H1 (cell line): ENCODE results near the gene PIK3R4. TPM values are rescaled to one million over a fixed set of nuclear protein-coding genes. Genes with fewer than 3 reads are reported as not detected.

Experiments
- CTCF ChIA-PET: fragments of 300-600 bp; sonication (Branson Sonifier 250); formaldehyde crosslinking; loops from one replicate; lab custom pipeline; 2021; ENCODE audit not compliant: partially characterized antibody; lab: Charles Lee
- POLR2A ChIA-PET: fragments of 300-600 bp; sonication (Branson Sonifier 250); formaldehyde crosslinking; loops from one replicate; lab custom pipeline; 2021; ENCODE audit warnings: inconsistent platforms; ENCODE audit not compliant: partially characterized antibody; lab: Charles Lee
- DNase-seq, 2 experiments: peaks; one replicate each; pipeline versions ENCODE4 v3.0.0 to v3.0.0-alpha.2; 2010 to 2022; ENCODE audit warnings: low spot score in 2 of 2, low read depth in 1 of 2, mixed read lengths in 1 of 2
- FAIRE-seq: peaks from 2 replicates; lab custom pipeline; 2011; peaks lifted over from hg19 to GRCh38; lab: Jason Lieb, UNC
- H2AFZ ChIP-seq: 2 replicates; pipeline ENCODE4 v1.8.1; 2012; ENCODE audit warnings: low read length, inconsistent platforms
- H2AK5ac ChIP-seq: 2 replicates; pipeline ENCODE4 v1.6.1; 2013; ENCODE audit warnings: low read depth, low read length
- H2BK120ac ChIP-seq: replicated peaks from 2 replicates; pipeline ENCODE3; 2013; ENCODE audit warnings: low read depth, low read length, inconsistent platforms
- H2BK12ac ChIP-seq: 2 replicates; pipeline ENCODE4 v1.6.1; 2013; ENCODE audit warnings: low read depth, low read length
- H2BK15ac ChIP-seq: 2 replicates; pipeline ENCODE4 v1.6.1; 2013; ENCODE audit warnings: low read length
- H2BK20ac ChIP-seq: 2 replicates; pipeline ENCODE4 v1.6.1; 2013; ENCODE audit warnings: low read length
- H2BK5ac ChIP-seq: 2 replicates; pipeline ENCODE4 v1.6.1; 2013; ENCODE audit warnings: low read depth, low read length
- H3K14ac ChIP-seq: 2 replicates; pipeline ENCODE4 v1.6.1; 2013; ENCODE audit warnings: inconsistent platforms; ENCODE audit not compliant: insufficient read length
- H3K18ac ChIP-seq: 2 replicates; pipeline ENCODE4 v1.6.1; 2013; ENCODE audit warnings: low read length; ENCODE audit errors: extremely low read depth
- H3K23ac ChIP-seq: 2 replicates; pipeline ENCODE4 v1.6.1; 2013; ENCODE audit warnings: inconsistent platforms; ENCODE audit not compliant: insufficient read length
- H3K23me2 ChIP-seq: 2 replicates; pipeline ENCODE4 v1.6.1; 2013; ENCODE audit warnings: low read depth, low read length
- H3K27ac ChIP-seq: 2 replicates; pipeline ENCODE4 v1.6.1; 2011; ENCODE audit warnings: low read depth, low read length, inconsistent platforms
- H3K27me3 ChIP-seq, 4 experiments: replicated peaks in 1 of 4; 1 replicate in 1 of 4; 2 replicates in 3 of 4; pipeline versions ENCODE4 v1.6.1 to v1.8.1; 2011 to 2013; ENCODE audit warnings: low read length in 3 of 4, mild to moderate bottlenecking in 3 of 4, inconsistent platforms in 2 of 4, mixed read lengths in 2 of 4, moderate library complexity in 1 of 4; ENCODE audit not compliant: control insufficient read depth in 3 of 4, insufficient read depth in 3 of 4; ENCODE audit errors: extremely low read depth in 1 of 4
- H3K36me3 ChIP-seq, 4 experiments: 2 replicates each; pipeline versions ENCODE4 v1.6.1 to v1.8.1; 2011 to 2013; ENCODE audit warnings: mild to moderate bottlenecking in 4 of 4, low read length in 3 of 4, moderate library complexity in 2 of 4, control low read depth in 1 of 4, inconsistent platforms in 1 of 4; ENCODE audit not compliant: insufficient read depth in 4 of 4, control insufficient read depth in 2 of 4
- H3K4ac ChIP-seq: replicated peaks from 2 replicates; pipeline ENCODE3; 2013; ENCODE audit warnings: low read length, low read depth, mixed read lengths, inconsistent platforms; ENCODE audit not compliant: insufficient read length
- H3K4me1 ChIP-seq, 4 experiments: replicated peaks in 1 of 4; 1 replicate in 1 of 4; 2 replicates in 3 of 4; pipeline versions ENCODE4 v1.6.1 to v1.8.1; 2011 to 2013; ENCODE audit warnings: low read length in 3 of 4, inconsistent platforms in 2 of 4, mixed read lengths in 1 of 4; ENCODE audit not compliant: insufficient read depth in 4 of 4, control insufficient read depth in 3 of 4
- H3K4me2 ChIP-seq, 2 experiments: 2 replicates each; pipeline versions ENCODE4 v1.6.1 to v1.8.1; 2011 to 2013; ENCODE audit warnings: low read depth in 2 of 2, low read length in 2 of 2, control low read depth in 1 of 2, inconsistent platforms in 1 of 2, mild to moderate bottlenecking in 1 of 2; ENCODE audit not compliant: insufficient read depth in 1 of 2
- H3K4me3 ChIP-seq, 4 experiments: fragments of 200-600, 300-600 bp in 1 of 4; sonication (generic), shearing (Covaris generic), sonication (Bioruptor Twin) in 1 of 4; 2 replicates each; pipeline versions ENCODE4 v1.5.1 to v1.8.1; 2011 to 2016; ENCODE audit warnings: low read length in 4 of 4, low read depth in 3 of 4, control low read depth in 2 of 4, inconsistent platforms in 2 of 4, mild to moderate bottlenecking in 2 of 4, mixed read lengths in 1 of 4, moderate library complexity in 1 of 4; ENCODE audit not compliant: insufficient read depth in 2 of 4; ENCODE audit errors: extremely low read depth in 1 of 4
- H3K56ac ChIP-seq: replicated peaks from 2 replicates; pipeline ENCODE3; 2013; ENCODE audit warnings: low read depth, mild to moderate bottlenecking, mixed read lengths, low read length, inconsistent platforms; ENCODE audit not compliant: insufficient read length
- H3K79me1 ChIP-seq: 2 replicates; pipeline ENCODE4 v1.6.1; 2013; ENCODE audit warnings: low read depth, low read length, control low read depth
- H3K79me2 ChIP-seq, 2 experiments: 2 replicates each; pipeline versions ENCODE4 v1.6.1 to v1.8.1; 2012 to 2013; ENCODE audit warnings: low read length in 2 of 2, mild to moderate bottlenecking in 2 of 2, inconsistent platforms in 1 of 2; ENCODE audit not compliant: insufficient read depth in 2 of 2, control insufficient read depth in 1 of 2
- H3K9ac ChIP-seq, 4 experiments: replicated peaks in 1 of 4; 1 replicate in 1 of 4; 2 replicates in 3 of 4; pipeline versions ENCODE4 v1.6.1 to v1.8.1; 2011 to 2013; ENCODE audit warnings: low read depth in 3 of 4, low read length in 3 of 4, control low read depth in 2 of 4, mild to moderate bottlenecking in 2 of 4, moderate library complexity in 2 of 4, inconsistent platforms in 1 of 4; ENCODE audit errors: extremely low read depth in 1 of 4
- H3K9me3 ChIP-seq, 2 experiments: 2 replicates each; pipeline versions ENCODE4 v1.6.1 to v1.8.1; 2012 to 2013; ENCODE audit warnings: mild to moderate bottlenecking in 2 of 2, moderate library complexity in 2 of 2, control low read depth in 1 of 2, inconsistent platforms in 1 of 2, low read depth in 1 of 2, low read length in 1 of 2, mixed read lengths in 1 of 2; ENCODE audit not compliant: insufficient read depth in 2 of 2
- H4K20me1 ChIP-seq, 2 experiments: replicated peaks in 1 of 2; 2 replicates each; pipeline versions ENCODE3 to v1.8.1; 2011 to 2013; ENCODE audit warnings: inconsistent platforms in 2 of 2, low read length in 2 of 2, mild to moderate bottlenecking in 1 of 2; ENCODE audit not compliant: insufficient read depth in 2 of 2, control insufficient read depth in 1 of 2
- H4K5ac ChIP-seq: 2 replicates; pipeline ENCODE4 v1.6.1; 2013; ENCODE audit warnings: low read length, low read depth, mixed read lengths, inconsistent platforms; ENCODE audit not compliant: insufficient read length
- H4K8ac ChIP-seq: 2 replicates; pipeline ENCODE4 v1.8.0; 2013; ENCODE audit warnings: mild to moderate bottlenecking, moderate library complexity, low read length, inconsistent platforms; ENCODE audit not compliant: insufficient read depth; ENCODE audit errors: extremely low read depth
- H4K91ac ChIP-seq: replicated peaks from 2 replicates; pipeline ENCODE3; 2013; ENCODE audit warnings: low read length, mixed read lengths, inconsistent platforms; ENCODE audit not compliant: insufficient read length
- CHD1 ChIP-seq: IDR thresholded peaks from 2 replicates; pipeline ENCODE4 v1.6.1; 2012; ENCODE audit warnings: low read depth, low read length, improper control_type of control experiment
- NRF1 ChIP-seq: IDR thresholded peaks from 2 replicates; pipeline ENCODE4 v1.6.1; 2011; ENCODE audit warnings: mild to moderate bottlenecking, low read depth, low read length, improper control_type of control experiment
- WGBS, 2 experiments: shearing (Covaris generic) in 1 of 2; methylation state at CpG; one replicate each; pipeline versions ENCODE4 v1.1.6 to v1.1.7; 2013 to 2015; ENCODE audit warnings: low lambda C conversion rate in 2 of 2, mixed read lengths in 2 of 2, inconsistent platforms in 1 of 2, low coverage in 1 of 2, missing lambda C conversion rate in 1 of 2; ENCODE audit not compliant: insufficient replicate concordance in 2 of 2, insufficient coverage in 1 of 2, insufficient read length in 1 of 2; ENCODE audit errors: extremely low coverage in 1 of 2, missing lambda C conversion rate in 1 of 2; 5-methylcytosine and 5-hydroxymethylcytosine counted together
- polyA plus RNA-seq, 7 experiments: library from polyadenylated mRNA; depleted of rRNA in 3 of 7; stranded (reverse) in 5 of 7; unstranded in 2 of 7; fragments of >200 nt in 5 of 7; fragments of 200-250 nt in 2 of 7; gene quantifications; 1 replicate in 5 of 7; 2 replicates in 1 of 7; 4 replicates in 1 of 7; pipeline versions ENCODE4 v1.2.1 to v1.2.3, GENCODE V29; 2011 to 2013; ENCODE audit warnings: missing spikeins in 2 of 7, mixed read lengths in 2 of 7
- total RNA-seq: library from RNA; stranded (reverse); fragmentation: NEBNext Ultra II Directional; extraction: Animal tissue kit (Norgen Biotek cat#: 25700); gene quantifications from 2 replicates; pipeline ENCODE4 v1.2.1, GENCODE V29; 2021

The PIK3R4 gene
- total and polyA plus RNA-seq, 2 of the 8 experiments (the other 6 are each of a cell fraction or from before 2014, with no cell fraction given): 43.8 to 87.4 TPM

GRCh38 chr3:130792246-130792645 is 45.6 kb upstream of the PIK3R4 start:
- Histone ChIP-seq H3K36me3 (no peaks in the 10 kb centered on the region), H3K79me1 (no peaks in the 10 kb centered on the region), H3K27me3 (no peaks in the 10 kb centered on the region), H2BK20ac (no peak overlapping the region), H4K8ac (no peak overlapping the region), H3K23ac (no peak overlapping the region), H3K56ac (no peak overlapping the region), H2BK12ac (no peak overlapping the region), H2AFZ (no peak overlapping the region), H3K79me2 (no peaks in the 10 kb centered on the region), H2BK15ac (no peak overlapping the region), H3K4me1 (peaks cover 0 to 8% (median 2%) of the 10 kb centered on the region in 4 experiments; a peak in 3 of 7 replicates), H4K20me1 (no peaks in the 10 kb centered on the region), H3K9me3 (no peaks in the 10 kb centered on the region), H3K9ac (no peak overlapping the region), H3K4me3 (no peak overlapping the region), H3K27ac (no peak overlapping the region), H2BK5ac (no peak overlapping the region), H4K91ac (no peak overlapping the region), H3K14ac (no peak overlapping the region), H2BK120ac (no peak overlapping the region), H3K4ac (no peak overlapping the region), H2AK5ac (no peak overlapping the region), H4K5ac (no peak overlapping the region), H3K23me2 (no peaks in the 10 kb centered on the region), H3K4me2 (no peak overlapping the region), H3K18ac (no peak overlapping the region)
- POLR2A ChIA-PET: interaction anchor here (0.9 kb wide), 1 partner anchor 102 kb away, joined by 4 read pairs; the partner anchor contains the start of gene ATP2C1
- DNase-seq (no peak), FAIRE-seq (no peak)
- 94% methylated on average over 2 of the region's 2 CpGs; no CpG with 5 or more reads in 1 of the 2 experiments for WGBS, 2 experiments
- CTCF ChIA-PET: interaction anchor here (1.6 kb wide), 1 partner anchor 101 kb away, joined by 4 read pairs; the partner anchor contains the start of gene ATP2C1
- TF ChIP-seq CHD1: no peak
- no peak for TF ChIP-seq NRF1
